PC-9 (cell line): ENCODE data around the gene IFRD2. TPM values are rescaled to one million over a fixed set of nuclear protein-coding genes. Genes with fewer than 3 reads are reported as not detected.
A peak's percentile ranks its signal among the peaks of the same experiment; 100 is the strongest.

Experiments used
- BruUV-seq: library from RNA; stranded (reverse); fragments of 400-500 nt; replicated peaks from 2 replicates; lab custom pipeline; 2021; lab: Mats Ljungman, UMichigan
- CTCF ChIA-PET: fragments of 300-600 bp; sonication (Branson Sonifier 250); formaldehyde crosslinking; loops from one replicate; lab custom pipeline; 2022; ENCODE audit warnings: antibody characterized with exemption; lab: Charles Lee
- POLR2A ChIA-PET: fragments of 300-600 bp; sonication (Branson Sonifier 250); formaldehyde crosslinking; loops from one replicate; lab custom pipeline; 2022; ENCODE audit warnings: antibody characterized with exemption; ENCODE audit not compliant: unreplicated experiment; lab: Charles Lee
- DNase-seq, 2 experiments: peaks; one replicate each; pipeline versions ENCODE4 v3.0.0 to v3.0.0-alpha.2; 2015 to 2022; ENCODE audit warnings: mixed read lengths in 1 of 2
- H2AFZ ChIP-seq: fragments of 200-600 bp; sonication (generic); 2 replicates; pipeline ENCODE4 v1.8.1; 2017; ENCODE audit warnings: antibody characterized with exemption
- H3F3A ChIP-seq: fragments of 200-600 bp; sonication (generic); 2 replicates; pipeline ENCODE4 v1.8.1; 2017; ENCODE audit warnings: antibody characterized with exemption, mild to moderate bottlenecking, low read depth; ENCODE audit not compliant: insufficient read depth
- H3K27ac ChIP-seq: fragments of 200-600 bp; sonication (generic); 2 replicates; pipeline ENCODE4 v1.6.1; 2016; ENCODE audit warnings: mixed run types
- H3K27me3 ChIP-seq: fragments of 200-600 bp; sonication (generic); 2 replicates; pipeline ENCODE4 v1.6.1; 2016; ENCODE audit warnings: low read depth, mixed run types; ENCODE audit not compliant: insufficient read depth
- H3K36me3 ChIP-seq: fragments of 200-600 bp; sonication (generic); 2 replicates; pipeline ENCODE4 v1.6.1; 2016; ENCODE audit warnings: low read depth, mixed run types
- H3K4me1 ChIP-seq: fragments of 200-600 bp; sonication (generic); replicated peaks from 2 replicates; pipeline ENCODE4 v1.6.1; 2016; ENCODE audit warnings: mixed run types; ENCODE audit not compliant: insufficient read depth
- H3K4me2 ChIP-seq: fragments of 200-600 bp; sonication (generic); 2 replicates; pipeline ENCODE4 v1.6.1; 2017; ENCODE audit warnings: mixed run types
- H3K4me3 ChIP-seq: fragments of 200-600 bp; sonication (generic); 2 replicates; pipeline ENCODE4 v1.6.1; 2016; ENCODE audit warnings: mixed run types
- H3K79me2 ChIP-seq: fragments of 200-600 bp; sonication (generic); 2 replicates; pipeline ENCODE4 v1.6.1; 2017; ENCODE audit warnings: low read depth, mixed run types
- H3K9me2 ChIP-seq: fragments of 200-600 bp; sonication (generic); 2 replicates; pipeline ENCODE4 v1.8.1; 2017; ENCODE audit warnings: mild to moderate bottlenecking; ENCODE audit not compliant: insufficient read depth
- H3K9me3 ChIP-seq: fragments of 200-600 bp; sonication (generic); 2 replicates; pipeline ENCODE4 v1.8.1; 2016; ENCODE audit warnings: low read depth; ENCODE audit not compliant: insufficient read depth
- H4K20me1 ChIP-seq: fragments of 200-600 bp; sonication (generic); 2 replicates; pipeline ENCODE4 v1.8.1; 2017; ENCODE audit not compliant: insufficient read depth
- CTCF ChIP-seq: fragments of 200-600 bp; sonication (generic); conservative IDR thresholded peaks from 2 replicates; pipeline ENCODE4 v1.6.1; 2017; ENCODE audit warnings: mixed run types, antibody characterized with exemption, mild to moderate bottlenecking, moderate library complexity
- EZH2 ChIP-seq: fragments of 200-600 bp; sonication (generic); IDR thresholded peaks from 2 replicates; pipeline ENCODE4 v1.8.0; 2017; ENCODE audit warnings: antibody characterized with exemption, low read depth
- intact Hi-C: fragments of 100-400 bp; cut with micrococcal nuclease; formaldehyde crosslinking; loops from one replicate; pipeline ENCODE4 v1.10.0; 2022; ENCODE audit not compliant: unreplicated experiment
- total RNA-seq: library from RNA; stranded (reverse); gene quantifications from 2 replicates; pipeline ENCODE4 v1.2.3, GENCODE V29; 2021

Gene IFRD2
- total RNA-seq, 1 experiment from 2014 or later, result 93.1 TPM

DNA sequence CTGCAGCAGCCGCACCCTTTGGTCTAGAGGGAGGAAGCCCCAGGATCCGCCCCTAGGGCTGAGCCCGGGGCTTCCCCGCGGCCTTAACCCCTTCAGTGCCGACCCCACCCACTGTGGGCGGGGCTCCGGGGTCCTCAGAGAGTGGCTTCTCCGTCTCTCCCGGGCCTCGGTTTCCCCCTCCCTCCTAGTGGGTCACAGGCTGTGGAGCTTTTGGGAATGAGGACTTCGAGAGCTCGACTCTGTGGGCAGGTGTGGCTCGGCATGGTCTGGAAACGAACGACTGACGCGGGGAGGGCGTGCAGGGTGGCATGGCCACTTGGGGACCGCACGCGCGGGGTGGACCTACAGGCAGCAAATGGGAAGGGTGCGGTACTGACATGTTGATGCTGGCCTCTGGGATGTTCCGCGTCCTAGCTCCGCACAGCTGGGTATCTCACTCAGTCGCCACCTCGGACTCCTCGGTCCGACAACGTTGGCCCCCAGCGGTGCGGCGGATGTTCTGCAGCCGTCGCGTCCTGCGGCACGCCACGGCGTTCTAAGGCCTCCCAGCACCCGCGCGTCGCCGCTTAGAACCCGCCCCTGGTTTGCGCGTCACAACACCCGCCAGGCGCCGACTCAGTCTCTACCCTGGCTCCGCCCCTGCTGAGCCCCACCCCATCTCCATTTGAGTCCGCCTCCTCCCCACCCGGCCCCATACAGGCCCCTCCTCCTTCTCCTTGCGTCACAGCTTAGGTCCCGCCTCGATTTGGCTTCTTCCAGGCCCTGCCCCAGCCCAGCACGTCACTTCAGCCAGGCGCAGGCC, 6.8 kb upstream of the IFRD2 start, which contains the start of the genes HYAL3 and NAA80:
Gene HYAL3 (minus strand): TSS at position 570 of the 802 bp plus-strand sequence. CDS start 3,803 bp downstream, outside the sequence.
Gene NAA80 (minus strand): TSS at position 570 of the 802 bp plus-strand sequence. CDS start 1,942 bp downstream, outside the sequence.
- Histone ChIP-seq H2AFZ (peak within 1 kb of the TSS; percentile 94), H3K9me2 (no peaks in the 10 kb centered on the region), H3K36me3 (no peaks in the 10 kb centered on the region), H3K4me2 (peak within 1 kb of the TSS; percentile 94), H4K20me1 (no peaks in the 10 kb centered on the region), H3K79me2 (0 out of 2 replicates have a peak, but pooled peaks cover 10% of the 10 kb centered on the region), H3K4me3 (peak within 1 kb of the TSS; percentile 95), H3K4me1 (peaks cover 20% of the 10 kb centered on the region), H3F3A (peaks cover 9% of the 10 kb centered on the region; the same call in 1 of the 2 replicates), H3K9me3 (no peaks in the 10 kb centered on the region), H3K27ac (peak within 1 kb of the TSS; percentile 76), H3K27me3 (no peaks in the 10 kb centered on the region)
- peak; percentile 94 to 99 for DNase-seq
- ChIA-PET POLR2A (interaction anchor here (0.5 to 1.2 kb wide), 10 partner anchors 18 to 329 kb away, joined by 3 to 36 read pairs (median 6); partner anchors contain the start of genes SEMA3B and TUSC2), CTCF (interaction anchor here (0.5 to 0.9 kb wide), 6 partner anchors 19 to 270 kb away, joined by 3 to 9 read pairs (median 4); partner anchors contain the start of genes HEMK1 and TUSC2)
- TF ChIP-seq CTCF (no peak), EZH2 (no peak)
- intact Hi-C loops, result loop anchor here (1.0 to 2.0 kb wide), 2 partner anchors 18 to 34 kb away; no protein-coding TSS in a partner anchor
- no TSS peak for BruUV-seq

DNA sequence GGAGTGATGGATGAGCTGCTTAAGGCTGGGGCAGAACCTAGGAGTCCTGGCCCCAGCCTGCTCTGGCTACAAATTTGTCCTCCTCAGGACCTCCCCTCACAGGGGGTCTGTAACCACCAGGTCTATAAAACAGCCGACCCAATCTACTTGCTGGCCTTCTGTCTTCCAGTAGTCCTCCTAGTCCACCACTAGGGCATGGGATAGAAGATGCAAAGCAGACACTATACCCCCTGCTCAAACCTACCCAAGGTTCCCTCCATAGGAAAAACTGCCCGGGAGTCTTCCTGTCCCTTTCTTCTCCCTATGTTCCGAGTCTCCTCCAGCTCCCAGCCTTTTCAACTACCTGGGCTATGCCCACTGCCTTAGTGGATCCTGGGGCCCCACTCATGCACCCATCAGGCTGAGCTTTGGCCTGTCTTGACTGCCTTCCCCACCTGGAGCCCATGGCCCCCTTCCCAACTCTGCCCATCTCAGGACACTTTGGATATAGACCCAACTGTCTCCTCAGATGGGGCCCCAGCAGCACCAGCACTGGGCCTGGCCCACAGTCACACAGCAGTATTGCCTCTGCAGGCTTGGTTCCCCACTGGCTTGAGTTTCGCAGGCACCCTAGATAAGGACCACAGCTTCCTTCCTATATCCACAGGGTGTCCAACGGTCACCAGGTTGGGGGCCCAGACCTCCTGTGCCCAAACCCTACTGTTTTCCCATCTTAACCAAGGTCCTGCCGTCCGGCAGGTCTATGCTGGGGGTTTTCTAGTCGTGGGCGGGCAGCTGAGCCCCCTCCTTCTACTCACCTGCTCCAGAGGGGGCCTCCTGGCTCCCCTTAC, 5.9 kb upstream of the IFRD2 start:
- POLR2A ChIA-PET, result interaction anchor here (0.6 kb wide), 1 partner anchor 271 kb away, joined by 3 read pairs; the partner anchor contains the start of gene HEMK1
- H3K4me1 ChIP-seq, result peaks cover 20% of the 10 kb centered on the region

More for the DNA sequence above, 5.9 kb upstream of the IFRD2 start:
- Histone ChIP-seq H3K27me3 (no peaks in the 10 kb centered on the region), H3F3A (peaks cover 9% of the 10 kb centered on the region; the same call in 1 of the 2 replicates), H3K27ac (no peak overlapping the region), H3K4me2 (peak overlapping the region; percentile 94), H2AFZ (no peak overlapping the region), H3K9me3 (no peaks in the 10 kb centered on the region), H3K36me3 (no peaks in the 10 kb centered on the region), H3K79me2 (0 out of 2 replicates have a peak, but pooled peaks cover 10% of the 10 kb centered on the region), H4K20me1 (no peaks in the 10 kb centered on the region), H3K4me3 (peak overlapping the region; percentile 95), H3K9me2 (no peaks in the 10 kb centered on the region)
- intact Hi-C loops, result loop anchor here (2.0 kb wide), 1 partner anchor 33 kb away; no protein-coding TSS in a partner anchor
- no peak for TF ChIP-seq EZH2
- TF ChIP-seq CTCF, result no peak
- BruUV-seq, result TSS peak; percentile 41
- CTCF ChIA-PET, result no interaction called here
- no peak for DNase-seq
